Choroid plexus epithelial cell (primary cell): ENCODE results near the gene SHC3.

Experiments used
- DNase-seq: peaks from one replicate; pipeline ENCODE4 v3.0.0-alpha.2; 2010; ENCODE audit warnings: low read depth
- H3K4me3 ChIP-seq: 2 replicates; pipeline ENCODE4 v1.5.1; 2011; ENCODE audit warnings: low read depth, mild to moderate bottlenecking, control low read depth, low read length, moderate library complexity
- CTCF ChIP-seq: conservative IDR thresholded peaks from 2 replicates; pipeline ENCODE4 v1.5.1; 2011; ENCODE audit warnings: low read depth, mild to moderate bottlenecking, control low read depth, inconsistent platforms, low read length, moderate library complexity

The SHC3 gene

GRCh38 chr9:89186960-89187359 lies 8.3 kb upstream of the SHC3 start:
- no peak overlapping the region for H3K4me3 ChIP-seq
- TF ChIP-seq CTCF: no peak
- DNase-seq: no peak

- TF ChIP-seq CTCF: no peak
- DNase-seq: peak; percentile 37
- no peak overlapping the region for H3K4me3 ChIP-seq
Observed at GRCh38 chr9:89185980-89186379, 7.4 kb upstream of the SHC3 start.

- no peak for DNase-seq
- H3K4me3 ChIP-seq: no peak overlapping the region
- peak; percentile 26 for TF ChIP-seq CTCF
Observed at GRCh38 chr9:89183146-89183545, 4.5 kb upstream of the SHC3 start.

GRCh38 chr9:89182369-89182768 lies 3.8 kb upstream of the SHC3 start:
- no peak for TF ChIP-seq CTCF
- no peak for DNase-seq
- H3K4me3 ChIP-seq: no peak overlapping the region

- no peak for TF ChIP-seq CTCF
- peak overlapping the region; percentile 60 for H3K4me3 ChIP-seq
- peak; percentile 98 for DNase-seq
Observed at GRCh38 chr9:89179895-89180734, 1.5 kb upstream of the SHC3 start.

GRCh38 chr9:89179540-89179894 lies 899 bp upstream of the SHC3 start:
- DNase-seq: peak; percentile 70
- peak; percentile 6 for TF ChIP-seq CTCF
- H3K4me3 ChIP-seq: peak overlapping the region; percentile 60
